Smooth muscle cell of the brain vasculature (primary cell): ENCODE results near the gene CYP26B1.

Experiments used
- DNase-seq: peaks from one replicate; pipeline ENCODE4 v3.0.0-alpha.2; 2012; ENCODE audit warnings: low read depth, low spot score

CYP26B1 gene

GRCh38 chr2:72155151-72155550 lies 7.5 kb upstream of the CYP26B1 start:
- DNase-seq = no peak

GRCh38 chr2:72154386-72154975 lies 6.8 kb upstream of the CYP26B1 start:
- DNase-seq = no peak

DNA sequence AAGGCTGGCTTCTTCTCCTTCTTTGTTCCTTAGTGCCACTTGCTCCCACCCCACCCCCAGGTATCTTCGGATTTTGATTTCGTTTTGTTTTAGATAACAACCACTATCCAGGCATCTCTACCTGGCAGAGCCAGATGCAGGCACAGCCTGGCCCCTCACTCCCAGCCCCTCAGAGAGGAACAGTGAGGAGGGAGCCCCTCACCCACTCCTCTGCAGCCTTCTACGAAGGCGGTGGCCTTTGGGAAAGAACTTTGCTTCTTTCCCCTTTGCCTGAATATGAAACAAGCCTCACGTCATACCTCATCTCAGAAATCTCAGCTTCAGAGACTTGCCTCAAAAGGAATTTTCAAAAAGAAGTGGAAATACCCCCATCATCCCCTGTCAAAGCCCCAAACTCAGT lies 6.3 kb upstream of the CYP26B1 start:
- no peak for DNase-seq

- DNase-seq = no peak
Measured at GRCh38 chr2:72153026-72153791, 5.5 kb upstream of the CYP26B1 start.

DNA sequence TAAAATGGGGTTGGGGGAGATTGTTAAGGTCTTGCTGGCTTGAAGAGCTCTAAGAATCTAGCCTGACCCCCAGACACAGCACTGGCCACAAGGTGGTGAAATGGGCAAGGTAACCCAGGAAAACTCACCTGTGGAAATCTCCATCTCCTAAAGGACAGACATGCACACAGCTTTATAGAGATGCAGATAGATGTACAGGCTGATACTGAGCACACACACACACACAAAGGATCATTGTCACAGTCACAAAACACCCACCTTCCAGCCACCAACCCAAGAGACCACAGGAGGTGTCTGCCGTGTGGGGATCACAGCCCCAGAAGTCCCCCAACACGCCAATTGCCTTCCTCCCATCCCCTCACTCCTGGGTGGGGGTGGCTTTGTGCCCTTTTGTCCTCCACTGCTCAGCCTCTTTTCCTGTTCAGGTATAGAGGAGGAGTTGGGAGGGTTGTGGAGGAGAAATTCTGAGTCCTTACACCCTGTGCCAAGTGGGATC lies 3.2 kb upstream of the CYP26B1 start:
- no peak for DNase-seq

DNA sequence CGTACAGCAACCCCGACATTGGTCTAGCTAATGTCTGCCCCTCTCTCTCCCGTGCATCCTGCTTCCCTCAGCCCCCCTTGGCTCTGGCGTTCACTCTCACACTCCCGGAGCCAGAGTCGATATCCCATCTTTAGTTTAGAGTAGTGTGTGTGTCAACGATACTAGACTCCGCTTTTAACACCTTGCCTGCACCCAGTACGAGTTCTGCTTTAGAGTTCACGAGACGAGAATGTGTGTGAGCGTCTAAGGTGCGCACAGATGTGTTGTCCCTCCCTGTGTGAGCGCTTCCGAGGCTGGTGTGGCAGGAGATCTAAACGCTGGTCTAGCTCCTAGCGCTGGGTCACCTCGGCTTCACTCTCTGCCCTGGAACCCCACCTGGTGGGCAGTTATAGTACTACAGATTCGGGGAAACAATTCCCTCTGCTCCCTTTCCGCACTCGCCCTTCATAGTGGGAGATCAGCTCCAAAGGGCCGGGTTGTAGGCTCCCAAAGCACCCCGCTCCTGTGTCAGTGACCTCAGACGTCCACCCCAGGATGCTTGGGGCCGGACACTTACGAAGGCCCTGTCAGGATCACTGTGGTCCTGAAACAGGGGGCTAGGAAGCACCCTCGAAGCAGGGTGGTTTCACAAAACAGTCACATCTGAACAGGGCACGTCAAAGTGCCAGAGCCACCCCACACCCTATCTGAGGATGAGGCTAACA lies 2.6 kb upstream of the CYP26B1 start:
- DNase-seq = peak; percentile 46

DNA sequence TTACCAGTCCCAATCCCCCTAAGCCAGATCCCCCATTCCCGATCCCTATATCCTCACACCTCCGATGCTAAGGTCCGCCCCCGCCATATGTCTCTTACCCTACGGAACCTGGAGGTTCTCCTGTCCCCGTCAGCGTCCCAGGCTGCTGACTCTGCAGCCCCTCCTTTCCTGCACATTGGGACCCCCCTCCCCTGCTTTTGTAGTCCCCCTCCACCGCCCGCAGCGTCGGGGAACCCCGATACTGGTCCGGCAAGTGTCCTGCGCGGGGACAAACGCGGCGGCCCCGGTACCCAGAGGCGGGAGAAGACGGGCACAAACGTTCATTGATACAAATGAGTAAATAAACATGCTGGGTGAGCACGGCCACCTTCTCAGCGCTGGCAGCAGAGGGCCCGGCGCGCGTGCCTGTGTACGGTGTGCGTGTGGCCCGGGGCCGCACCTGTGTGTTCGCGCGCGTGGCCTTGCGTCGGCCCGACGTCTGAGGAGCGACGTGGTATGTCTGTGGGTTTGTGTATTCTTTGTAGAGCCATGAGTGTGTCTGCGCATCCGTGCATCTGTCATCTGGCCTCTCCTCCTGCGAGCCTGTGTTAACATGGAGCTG lies 2.0 kb upstream of the CYP26B1 start:
- no peak for DNase-seq

GRCh38 chr2:72148837-72149555 lies 1.3 kb upstream of the CYP26B1 start:
- DNase-seq = no peak

DNA sequence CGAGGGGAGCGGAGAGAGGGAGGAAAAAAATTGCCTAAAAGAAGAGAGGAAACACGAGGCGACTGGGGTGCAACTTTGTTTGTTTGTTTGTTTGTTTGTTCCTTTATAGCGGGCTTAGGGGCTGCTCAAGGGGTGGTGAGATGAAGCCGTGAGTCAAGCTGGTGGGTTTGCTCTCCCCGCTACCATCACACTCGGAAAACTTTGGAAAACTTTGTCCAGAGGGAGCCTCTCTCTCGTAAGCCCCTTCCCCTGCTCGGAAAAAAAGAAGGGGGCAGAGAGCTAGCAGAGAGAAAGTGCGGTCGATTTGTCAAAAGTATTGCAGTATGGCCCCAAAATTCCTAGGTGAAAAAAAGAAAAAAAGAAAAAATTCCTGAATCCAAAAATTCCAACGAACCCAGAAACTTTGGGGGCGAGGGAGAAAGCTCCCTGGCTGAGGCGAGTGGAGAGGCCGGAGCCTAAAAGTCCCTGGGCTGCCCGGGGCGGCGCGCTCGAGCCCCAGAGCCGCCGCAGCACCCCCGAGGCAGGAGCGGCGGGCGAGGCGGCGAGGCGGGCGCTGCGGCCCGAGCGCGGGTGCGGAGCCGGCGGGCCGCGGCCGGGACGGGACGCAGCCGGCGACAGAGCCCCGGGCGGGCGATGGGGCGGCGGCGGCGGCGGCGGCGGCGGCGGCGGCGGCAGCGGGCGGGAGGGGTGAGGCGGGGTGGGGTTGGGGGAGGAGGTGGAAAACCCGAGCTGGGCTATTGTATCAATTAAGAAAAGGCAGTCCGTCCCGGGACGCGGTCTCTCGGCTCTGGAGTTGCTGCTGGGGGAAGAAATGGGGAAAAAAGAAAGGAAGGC lies 558 bp upstream of the CYP26B1 start:
- DNase-seq = no peak

DNA sequence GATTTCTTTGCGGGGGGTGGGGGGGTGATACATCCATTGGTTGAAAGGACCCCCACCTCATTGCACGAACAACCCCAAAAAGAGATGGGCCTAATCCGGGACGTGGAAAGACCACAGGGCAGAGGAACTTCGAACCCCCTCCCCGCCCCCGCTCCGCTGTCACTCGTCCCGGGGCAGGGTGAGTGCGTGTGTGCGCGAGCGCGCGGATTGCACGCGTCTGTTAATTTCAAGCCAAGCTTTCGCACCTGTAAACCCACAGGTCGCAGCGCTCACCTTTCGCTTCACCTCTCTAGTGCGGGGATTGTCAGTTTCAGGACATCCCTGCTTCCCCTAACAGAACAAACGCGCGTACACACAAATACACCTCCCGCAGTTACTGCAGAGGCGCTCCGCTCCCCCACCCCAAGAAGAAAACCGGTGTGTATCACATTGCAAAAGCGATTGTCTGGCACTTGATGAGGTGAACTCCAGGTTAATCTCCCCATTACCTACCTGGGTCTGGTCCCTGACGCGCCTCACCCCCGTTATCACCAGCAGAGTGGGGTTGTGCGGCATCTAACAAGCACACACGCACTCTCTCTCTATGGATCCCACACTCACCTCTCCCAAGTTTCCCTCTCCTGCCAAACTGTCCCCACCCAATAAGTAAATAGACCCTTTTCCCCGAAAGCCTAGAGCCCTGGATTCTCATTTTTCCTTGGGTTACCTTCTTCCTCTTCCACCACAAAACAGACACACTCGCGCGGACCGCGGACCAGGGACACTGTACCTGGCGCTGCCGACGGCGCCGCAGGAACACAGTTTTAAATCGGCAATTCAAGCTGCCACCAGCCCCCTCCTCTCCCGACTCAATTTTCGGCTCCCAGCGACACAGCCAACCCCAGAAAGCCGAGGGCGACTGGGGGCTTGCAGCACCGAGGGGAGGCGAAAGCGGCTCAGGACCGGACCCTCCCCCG lies 1.0 kb downstream of the CYP26B1 start:
- DNase-seq = no peak

DNA sequence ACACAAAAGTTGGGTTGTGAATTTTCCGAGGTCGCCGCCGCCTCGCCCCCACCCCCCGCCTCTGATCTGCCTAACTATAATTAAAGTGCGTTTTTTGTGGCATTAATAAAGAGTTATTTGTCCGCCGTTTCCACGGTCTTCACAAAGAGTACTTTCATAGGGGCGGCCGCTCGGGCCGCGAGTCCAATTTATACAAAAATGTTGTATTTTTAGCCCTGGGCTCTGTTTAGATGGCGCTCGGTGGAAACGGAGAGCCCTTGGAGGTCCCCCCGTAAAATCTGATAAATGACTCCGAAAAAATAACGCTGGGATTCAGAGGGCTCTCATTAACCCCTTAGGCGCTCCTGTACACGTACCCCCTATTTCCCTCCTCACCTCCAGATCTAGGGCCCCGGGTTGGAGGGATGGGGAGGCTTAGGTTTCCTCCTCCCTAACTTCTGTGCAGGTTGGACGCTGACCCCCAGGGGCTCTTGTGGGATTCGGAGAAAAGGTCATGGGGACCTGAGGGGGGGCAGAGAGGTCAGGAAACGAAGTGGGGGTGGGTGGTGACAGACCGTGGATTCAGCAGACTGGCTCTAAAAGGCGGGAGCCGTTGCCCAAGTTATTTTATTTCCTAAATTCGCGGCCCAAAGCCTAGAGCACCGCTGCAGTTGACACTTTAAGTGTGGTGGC lies 1.9 kb downstream of the CYP26B1 start:
- no peak for DNase-seq

DNA sequence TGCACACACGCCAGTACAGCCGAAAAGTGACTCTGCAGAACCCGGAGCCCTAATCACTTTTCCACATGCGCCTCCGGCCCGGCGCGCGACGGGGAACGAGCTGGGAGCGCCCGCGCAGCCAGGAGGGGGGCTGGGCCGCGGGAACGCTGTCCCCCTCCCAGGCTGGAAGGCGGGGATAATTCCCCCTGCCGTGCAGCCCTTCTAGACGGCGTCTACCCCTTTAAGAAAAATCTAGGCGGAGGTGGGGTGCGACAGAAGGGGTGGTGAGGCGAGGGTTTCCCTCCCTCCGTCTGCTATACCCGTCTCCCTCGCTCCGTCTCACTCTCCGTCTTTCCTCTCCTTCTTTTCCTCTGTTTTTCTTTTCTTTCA lies 2.4 kb downstream of the CYP26B1 start:
- DNase-seq = no peak

DNA sequence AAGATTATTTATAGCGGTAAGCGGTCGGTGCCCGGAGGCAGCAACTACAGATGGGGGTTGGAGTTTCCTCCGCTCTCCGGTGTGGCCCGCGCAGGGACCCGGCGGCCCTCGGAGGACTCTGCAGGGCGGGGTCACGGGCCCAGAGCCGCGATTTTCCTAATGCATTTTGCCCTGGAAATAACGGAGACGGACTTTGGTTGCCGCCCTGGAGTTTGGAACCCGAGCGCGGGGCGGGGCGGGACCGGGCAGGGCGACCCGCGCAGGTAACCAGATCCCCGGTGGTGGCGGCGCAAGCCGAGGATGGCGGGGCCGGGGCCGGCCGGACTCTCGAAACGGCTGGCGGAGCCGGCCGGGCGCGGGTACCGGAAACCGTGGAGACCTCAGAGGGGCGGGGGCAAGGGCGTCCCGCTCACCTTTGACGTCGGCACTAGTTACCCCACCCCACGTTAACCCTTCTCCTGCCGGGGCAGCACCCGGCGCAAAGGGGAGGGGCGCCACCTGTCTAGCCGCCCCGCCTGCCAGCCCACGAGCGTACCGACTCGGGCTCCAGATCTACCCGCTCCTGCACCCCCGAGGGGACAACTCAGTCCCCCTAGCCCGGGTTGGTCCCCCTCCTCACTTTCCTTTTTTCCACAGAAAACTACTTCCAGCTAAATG lies 2.9 kb downstream of the CYP26B1 start:
- DNase-seq = no peak

DNA sequence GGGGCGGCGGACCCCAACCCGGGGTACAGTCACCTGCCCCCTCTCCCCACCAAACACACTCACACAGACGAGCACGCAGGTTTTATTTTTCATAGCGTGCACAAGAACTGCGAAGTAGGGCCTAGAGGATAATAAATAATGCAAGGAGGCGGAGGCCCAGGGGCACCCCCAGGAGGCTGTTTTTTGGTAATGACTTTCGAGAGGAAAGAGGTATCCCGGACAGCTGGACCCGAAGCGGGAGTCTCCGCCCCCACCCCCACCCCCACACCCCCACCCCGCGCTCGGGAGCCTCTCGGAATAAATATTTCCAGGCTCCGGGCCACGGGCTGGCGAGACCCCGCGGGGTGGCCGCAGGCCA lies 3.4 kb downstream of the CYP26B1 start:
- no peak for DNase-seq

GRCh38 chr2:72143441-72144273 lies 4.0 kb downstream of the CYP26B1 start:
- DNase-seq = no peak

DNA sequence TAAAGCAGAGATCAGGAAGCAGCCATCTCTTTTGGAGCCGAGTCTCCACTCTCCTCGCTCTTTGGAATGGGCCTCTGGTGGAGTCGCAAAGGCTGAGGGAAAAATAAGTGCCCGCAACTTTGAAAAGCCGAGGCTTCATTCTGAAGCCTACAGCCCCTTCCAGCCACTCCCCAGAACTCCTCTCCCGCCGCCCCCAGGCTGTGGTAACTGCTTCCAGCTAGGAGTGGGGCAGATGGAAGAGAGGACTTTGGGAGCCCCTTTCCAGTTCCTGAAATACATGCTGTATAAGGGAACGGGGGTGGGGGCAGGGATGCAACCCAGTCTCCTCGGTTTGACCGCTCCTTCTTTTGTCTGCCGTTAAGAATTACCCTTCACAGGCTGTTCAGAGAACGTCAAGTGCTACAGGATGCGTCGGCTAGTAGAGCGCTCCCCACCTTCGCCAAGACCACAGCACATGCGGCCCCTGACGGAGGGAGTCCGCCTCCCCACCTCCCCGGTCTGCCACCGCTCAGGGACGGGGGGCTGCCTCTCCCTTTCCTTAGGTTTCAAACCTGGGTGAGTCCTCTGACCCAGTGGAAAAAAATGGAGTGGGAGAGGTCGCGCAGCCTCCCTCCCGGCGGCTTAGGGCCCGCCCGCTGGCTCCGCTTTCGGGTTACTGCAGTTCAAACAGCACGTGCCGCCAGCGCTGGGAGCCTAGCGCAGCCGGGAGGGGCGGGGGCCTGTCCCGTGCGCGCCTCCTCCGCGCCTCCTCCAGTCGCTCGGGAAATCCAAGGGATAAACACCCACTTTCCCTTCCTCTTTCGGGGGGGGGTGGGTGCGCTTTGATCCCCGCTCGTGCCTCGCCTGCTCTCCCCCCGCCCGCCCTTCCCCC lies 4.9 kb downstream of the CYP26B1 start:
- no peak for DNase-seq
